Prostate gland (tissue), 2 donors: Measurements from ENCODE around the gene THRB.

Experiments used
- CTCF ChIP-seq, 4 experiments: fragments of 200-600 bp in 2 of 4; fragments of 450-650 bp in 2 of 4; sonication (generic) in 2 of 4; IDR thresholded peaks; 1 replicate in 3 of 4; 2 replicates in 1 of 4; pipeline ENCODE4 v1.5.1; 2016 to 2019; ENCODE audit warnings: antibody characterized with exemption in 4 of 4, mild to moderate bottlenecking in 2 of 4, moderate library complexity in 2 of 4
- POLR2A ChIP-seq: fragments of 450-650 bp; IDR thresholded peaks from one replicate; pipeline ENCODE4 v1.6.1; 2016; ENCODE audit warnings: antibody characterized with exemption, mild to moderate bottlenecking
- POLR2AphosphoS5 ChIP-seq: sonication (generic); formaldehyde crosslinking; IDR thresholded peaks from one replicate; pipeline ENCODE4 v1.6.1; 2017; ENCODE audit warnings: antibody characterized with exemption

GRCh38 chr3:24417730-24418129 is 76.9 kb downstream of the THRB start:
- TF ChIP-seq POLR2A = no peak
- TF ChIP-seq POLR2AphosphoS5 = no peak
- no peak for TF ChIP-seq CTCF (IDR thresholded peaks at IDR 0.05)
